Endothelial cell of hepatic sinusoid (primary cell): ENCODE results near the gene MPP3.
"Not testable (repeated sequence)": the region's sequence is repeated elsewhere in the genome, so short reads cannot be mapped to it uniquely, and the experiment has no call there.

Source experiments
- in situ Hi-C: cut with HindIII; loops from 2 replicates; pipeline ENCODE4 v1.10.0; 2017; ENCODE audit warnings: low sequenced_read_pairs

Gene MPP3

GRCh38 chr17:43812396-43813265 is 20.3 kb downstream of the MPP3 start:
- in situ Hi-C loops = no loop called here

GRCh38 chr17:43810823-43811222 is 22.1 kb downstream of the MPP3 start:
- in situ Hi-C loops = no loop called here

- in situ Hi-C loops = no loop called here
These were observed 22.7 kb downstream of the MPP3 start for GRCh38 chr17:43810226-43810715.

GRCh38 chr17:43809121-43809520 is 23.8 kb downstream of the MPP3 start:
- in situ Hi-C loops = no loop called here

- in situ Hi-C loops = no loop called here
These were observed 24.9 kb downstream of the MPP3 start for GRCh38 chr17:43808076-43808475.

GRCh38 chr17:43805117-43805516 is 27.8 kb downstream of the MPP3 start:
- in situ Hi-C loops = no loop called here

- in situ Hi-C loops = no loop called here
These were observed 29.2 kb downstream of the MPP3 start for GRCh38 chr17:43803758-43804157.

- in situ Hi-C loops = no loop called here
These were observed 31.1 kb downstream of the MPP3 start for GRCh38 chr17:43801844-43802243.

GRCh38 chr17:43800736-43801135 is 32.2 kb downstream of the MPP3 start:
- in situ Hi-C loops = no loop called here

GRCh38 chr17:43799047-43799446 is 33.9 kb downstream of the MPP3 start:
- in situ Hi-C loops = no loop called here

GRCh38 chr17:43798024-43798423 is 34.9 kb downstream of the MPP3 start:
- in situ Hi-C loops = not testable (repeated sequence)

GRCh38 chr17:43792668-43793067 is 40.3 kb downstream of the MPP3 start:
- in situ Hi-C loops = not testable (repeated sequence)

- in situ Hi-C loops = no loop called here
These were observed 41.4 kb downstream of the MPP3 start for GRCh38 chr17:43791589-43791988.

- in situ Hi-C loops = no loop called here
These were observed 42.5 kb downstream of the MPP3 start for GRCh38 chr17:43790311-43790940.

- in situ Hi-C loops = no loop called here
These were observed 43.5 kb downstream of the MPP3 start for GRCh38 chr17:43789482-43789881.

- in situ Hi-C loops = no loop called here
These were observed 44.4 kb downstream of the MPP3 start for GRCh38 chr17:43788540-43788939.

- in situ Hi-C loops = no loop called here
These were observed 45.2 kb downstream of the MPP3 start for GRCh38 chr17:43787728-43788127.

GRCh38 chr17:43784628-43785101 is 48.3 kb downstream of the MPP3 start:
- in situ Hi-C loops = no loop called here

GRCh38 chr17:43784068-43784467 is 48.9 kb downstream of the MPP3 start:
- in situ Hi-C loops = no loop called here

GRCh38 chr17:43782913-43783680 is 49.8 kb downstream of the MPP3 start:
- in situ Hi-C loops = no loop called here

GRCh38 chr17:43780135-43780534 is 52.8 kb downstream of the MPP3 start, which contains the start of gene CFAP97D1:
CFAP97D1 (plus strand) TSS chr17:43780435; CDS start chr17:43780463, 28 bp downstream.
- in situ Hi-C loops = no loop called here
